HepG2 (cell line): ENCODE data around the gene DIAPH1. TPM values are rescaled to one million over a fixed set of nuclear protein-coding genes. Genes with fewer than 3 reads are reported as not detected.

Experiments
- CREB1 ChIP-seq, 2 experiments: fragments of 450-650 bp in 1 of 2; IDR thresholded peaks; 2 replicates each; pipeline ENCODE4 v1.6.1; 2016 to 2017; ENCODE audit warnings: control low read depth in 1 of 2, mild to moderate bottlenecking in 1 of 2, missing compliant biosample characterization in 1 of 2, missing genetic modification characterization in 1 of 2
- KAT7 ChIP-seq: IDR thresholded peaks from 2 replicates; pipeline ENCODE4 v1.6.1; 2018; ENCODE audit warnings: borderline replicate concordance, missing compliant biosample characterization
- MAFF ChIP-seq: IDR thresholded peaks from 2 replicates; pipeline ENCODE4 v1.6.1; 2011; ENCODE audit warnings: low read depth, low read length, improper control_type of control experiment
- MLXIP ChIP-seq: sonication (generic); formaldehyde crosslinking; IDR thresholded peaks from 2 replicates; pipeline ENCODE4 v1.9.0; 2021; ENCODE audit warnings: missing genetic modification reagents, borderline replicate concordance
- YY1 ChIP-seq: IDR thresholded peaks from 2 replicates; pipeline ENCODE4 v1.6.1; 2011; ENCODE audit warnings: low read length, low read depth, moderate library complexity, mild to moderate bottlenecking; ENCODE audit not compliant: insufficient read depth, insufficient replicate concordance
- ZNF547 ChIP-seq: sonication (generic); formaldehyde crosslinking; IDR thresholded peaks from 2 replicates; pipeline ENCODE4 v1.5.1; 2020; ENCODE audit warnings: mild to moderate bottlenecking, missing genetic modification reagents
- ZNF564 ChIP-seq: sonication (generic); formaldehyde crosslinking; IDR thresholded peaks from 2 replicates; pipeline ENCODE4 v1.8.1; 2023; ENCODE audit warnings: mild to moderate bottlenecking, missing genetic modification reagents
- ZNF616 ChIP-seq: sonication (generic); formaldehyde crosslinking; IDR thresholded peaks from 2 replicates; pipeline ENCODE4 v1.5.0; 2020; ENCODE audit warnings: low read depth, mild to moderate bottlenecking, missing genetic modification reagents
- polyA plus RNA-seq, 8 experiments: library from polyadenylated mRNA; depleted of rRNA in 3 of 8; stranded (reverse) in 7 of 8; unstranded in 1 of 8; fragments of >200 nt; fragmentation: Illumina TruSeq in 4 of 8; extraction: Trizol in 4 of 8; gene quantifications; 2 replicates each; pipeline versions ENCODE4 v1.2.1 to v1.2.3, GENCODE V29; 2011 to 2016; ENCODE audit warnings: low read depth in 4 of 8, missing spikeins in 1 of 8, mixed read lengths in 1 of 8; ENCODE audit not compliant: insufficient read depth in 1 of 8
- total RNA-seq, 5 experiments: library from RNA; depleted of rRNA; stranded (reverse); fragments of >200 nt; fragmentation: Illumina TruSeq; extraction: Trizol; gene quantifications; 2 replicates each; pipeline ENCODE4 v1.2.3, GENCODE V29; 2016; ENCODE audit warnings: low read depth in 1 of 5
- TF ChIP-seq, protein P1 (sequence below): sonication (generic); formaldehyde crosslinking; IDR thresholded peaks from 2 replicates; pipeline ENCODE4 v1.4.0; 2020; ENCODE audit warnings: mild to moderate bottlenecking, missing genetic modification reagents
- TF ChIP-seq, protein P2 (sequence below): sonication (generic); formaldehyde crosslinking; IDR thresholded peaks from 2 replicates; pipeline ENCODE4 v1.4.0; 2020; ENCODE audit warnings: missing genetic modification reagents

DIAPH1 gene
- total and polyA plus RNA-seq, 2 of the 13 experiments (the other 11 are each of a cell fraction or from before 2014, with no cell fraction given): 25.1 to 33.9 TPM

DNA sequence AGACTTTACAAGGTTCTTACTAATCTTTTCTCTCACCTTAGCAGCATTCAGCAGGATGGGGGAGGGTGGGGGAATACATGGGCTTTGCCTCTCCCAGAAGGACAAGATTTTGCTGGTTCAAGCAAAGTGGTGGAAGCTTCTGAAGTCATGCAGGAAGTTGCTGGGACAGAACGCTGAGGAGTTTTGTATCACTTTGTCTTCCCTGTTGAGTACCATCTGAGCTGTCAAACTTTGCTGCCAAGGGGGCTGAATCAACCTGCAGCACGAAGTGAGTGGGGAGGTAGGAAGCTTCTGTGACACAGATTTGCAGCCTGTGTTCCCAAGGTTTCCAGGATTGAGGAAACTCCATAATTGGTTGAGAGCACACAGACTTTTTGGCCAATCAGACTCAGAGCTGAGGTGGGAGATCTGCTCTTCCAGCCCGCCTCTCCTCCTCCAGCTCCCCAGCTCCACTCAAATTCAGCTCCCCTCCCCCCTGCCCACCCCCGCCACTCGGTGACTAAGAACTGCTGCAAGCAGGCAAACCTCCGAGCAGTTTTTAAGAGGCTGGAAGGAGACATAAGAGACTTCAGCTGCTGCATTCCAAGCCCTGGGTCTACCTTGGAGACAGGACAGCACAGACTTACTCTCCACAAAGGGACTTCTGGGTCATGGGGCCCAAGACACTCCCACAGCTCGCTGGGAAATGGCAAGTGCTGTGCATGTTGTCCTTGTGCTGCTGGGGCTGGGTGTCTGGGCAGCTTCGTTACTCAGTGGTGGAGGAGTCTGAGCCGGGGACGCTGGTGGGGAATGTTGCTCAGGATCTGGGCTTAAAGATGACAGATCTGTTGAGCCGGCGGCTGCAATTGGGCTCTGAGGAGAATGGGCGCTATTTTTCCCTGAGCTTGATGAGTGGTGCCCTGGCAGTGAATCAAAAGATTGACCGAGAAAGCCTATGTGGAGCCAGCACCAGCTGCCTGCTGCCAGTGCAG, 129.9 kb downstream of the DIAPH1 start, which contains the start of gene PCDHGC5 (continued):
- TF ChIP-seq MLXIP (CRISPR knock-in tag): no peak
- no peak for TF ChIP-seq MAFF
- TF ChIP-seq KAT7 (CRISPR knock-in tag): no peak
- TF ChIP-seq CREB1 (IDR thresholded peaks at IDR 0.05): no peak
- TF ChIP-seq CREB1 (CRISPR knock-in tag; IDR thresholded peaks at IDR 0.05): no peak
- TF ChIP-seq ZNF564 (CRISPR knock-in tag): no peak
- TF ChIP-seq, protein P1, sequence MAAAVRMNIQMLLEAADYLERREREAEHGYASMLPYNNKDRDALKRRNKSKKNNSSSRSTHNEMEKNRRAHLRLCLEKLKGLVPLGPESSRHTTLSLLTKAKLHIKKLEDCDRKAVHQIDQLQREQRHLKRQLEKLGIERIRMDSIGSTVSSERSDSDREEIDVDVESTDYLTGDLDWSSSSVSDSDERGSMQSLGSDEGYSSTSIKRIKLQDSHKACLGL (CRISPR knock-in tag): no peak
- TF ChIP-seq ZNF547: no peak
- TF ChIP-seq, protein P2, sequence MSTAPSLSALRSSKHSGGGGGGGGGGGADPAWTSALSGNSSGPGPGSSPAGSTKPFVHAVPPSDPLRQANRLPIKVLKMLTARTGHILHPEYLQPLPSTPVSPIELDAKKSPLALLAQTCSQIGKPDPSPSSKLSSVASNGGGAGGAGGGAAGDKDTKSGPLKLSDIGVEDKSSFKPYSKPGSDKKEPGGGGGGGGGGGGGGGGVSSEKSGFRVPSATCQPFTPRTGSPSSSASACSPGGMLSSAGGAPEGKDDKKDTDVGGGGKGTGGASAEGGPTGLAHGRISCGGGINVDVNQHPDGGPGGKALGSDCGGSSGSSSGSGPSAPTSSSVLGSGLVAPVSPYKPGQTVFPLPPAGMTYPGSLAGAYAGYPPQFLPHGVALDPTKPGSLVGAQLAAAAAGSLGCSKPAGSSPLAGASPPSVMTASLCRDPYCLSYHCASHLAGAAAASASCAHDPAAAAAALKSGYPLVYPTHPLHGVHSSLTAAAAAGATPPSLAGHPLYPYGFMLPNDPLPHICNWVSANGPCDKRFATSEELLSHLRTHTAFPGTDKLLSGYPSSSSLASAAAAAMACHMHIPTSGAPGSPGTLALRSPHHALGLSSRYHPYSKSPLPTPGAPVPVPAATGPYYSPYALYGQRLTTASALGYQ: no peak
- no peak for TF ChIP-seq YY1
- TF ChIP-seq ZNF616: no peak
